Superior temporal gyrus (tissue), 1 donor: Measurements from ENCODE around the gene SLC9A8.

ENCODE experiments used
- DNase-seq: peaks from one replicate; pipeline ENCODE4 v3.0.0-alpha.2; 2016; ENCODE audit errors: extremely low spot score

The SLC9A8 gene

GRCh38 chr20:49916146-49917002, 103.7 kb downstream of the SLC9A8 start:
- DNase-seq = no peak

GRCh38 chr20:49918446-49918845, 105.8 kb downstream of the SLC9A8 start:
- no peak for DNase-seq

- no peak for DNase-seq
These were observed 106.4 kb downstream of the SLC9A8 start for GRCh38 chr20:49919009-49919408.

DNA sequence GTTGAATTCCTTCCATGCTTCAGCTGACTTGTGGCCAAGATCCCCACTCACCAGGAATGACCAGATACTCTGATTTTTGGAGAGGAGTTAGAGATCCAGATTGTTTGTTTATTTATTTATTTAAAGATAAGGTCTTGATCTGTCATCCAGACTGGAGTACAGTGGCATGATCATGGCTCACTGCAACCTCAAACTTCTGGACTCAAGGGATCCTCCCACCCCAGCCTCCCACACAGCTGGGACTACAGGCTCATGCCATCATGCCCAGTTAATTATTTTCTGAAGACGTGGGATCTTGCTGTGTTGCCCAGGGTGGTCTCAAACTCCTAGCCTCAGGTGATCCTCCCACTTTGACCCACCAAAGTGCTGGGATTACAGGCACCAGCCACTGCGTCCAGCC, 106.8 kb downstream of the SLC9A8 start:
- DNase-seq = no peak

GRCh38 chr20:49924247-49924646, 111.6 kb downstream of the SLC9A8 start:
- DNase-seq = no peak

GRCh38 chr20:49925901-49926454, 113.3 kb downstream of the SLC9A8 start:
- no peak for DNase-seq

GRCh38 chr20:49928411-49929141, 115.9 kb downstream of the SLC9A8 start:
- DNase-seq = peak; percentile 96

DNA sequence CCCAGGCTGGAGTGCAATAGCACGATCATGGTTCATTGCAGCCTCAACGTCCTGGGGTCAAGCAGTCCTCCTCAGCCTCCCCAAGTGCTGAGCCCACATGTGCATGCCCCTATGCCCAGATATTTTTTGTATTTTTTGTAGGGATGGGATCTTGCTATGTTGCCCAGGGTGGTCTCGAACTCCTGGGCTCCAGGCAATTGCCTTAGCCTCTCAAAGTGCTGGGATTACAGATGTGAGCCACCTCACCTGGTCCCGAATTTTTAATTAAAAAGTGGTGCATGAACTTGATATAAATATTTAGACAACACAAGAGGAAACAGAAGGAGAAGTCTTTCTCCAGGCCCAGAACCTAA, 116.5 kb downstream of the SLC9A8 start:
- no peak for DNase-seq

DNA sequence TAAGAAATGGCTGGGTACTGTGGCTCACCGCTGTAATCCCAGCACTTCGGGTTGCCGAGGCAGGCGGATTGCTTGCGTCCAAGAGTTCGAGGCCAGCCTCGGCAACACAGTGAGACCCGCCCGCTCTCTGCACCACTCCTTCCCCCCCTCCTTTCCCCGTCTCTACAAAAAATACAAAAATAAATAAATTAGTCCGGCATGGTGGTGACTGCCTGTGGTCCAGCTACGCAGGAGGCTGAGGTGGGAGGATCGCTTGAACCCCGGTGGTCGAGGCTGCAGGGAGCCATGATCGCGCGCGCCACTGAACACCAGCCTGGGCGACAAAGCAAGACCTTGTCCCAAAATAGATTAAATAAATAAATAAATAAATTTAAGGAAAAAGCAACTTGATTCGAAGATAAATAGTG, 123.1 kb downstream of the SLC9A8 start:
- no peak for DNase-seq

- DNase-seq = peak; percentile 95
These were observed 123.8 kb downstream of the SLC9A8 start, which contains the start of gene RNF114 for GRCh38 chr20:49936153-49937026. RNF114 (plus strand) TSS chr20:49936397; CDS start chr20:49936413, 16 bp downstream.

GRCh38 chr20:49937027-49937929, 124.7 kb downstream of the SLC9A8 start:
- DNase-seq = no peak

GRCh38 chr20:49938173-49939163, 125.8 kb downstream of the SLC9A8 start:
- DNase-seq = peak; percentile 48

- DNase-seq = no peak
These were observed 128.8 kb downstream of the SLC9A8 start for GRCh38 chr20:49941456-49941855.
